CD4-positive, alpha-beta T cell (primary cell): Measurements from ENCODE around the gene FRMD4B. TPM values are rescaled to one million over a fixed set of nuclear protein-coding genes. Genes with fewer than 3 reads are reported as not detected.

Experiments used
- ATAC-seq: fragments of 200-7000 bp; cut with Tn5 transposase; one replicate; pipeline ENCODE4 v1.10.0; 2022; ENCODE audit warnings: mild to moderate bottlenecking; ENCODE audit not compliant: poor library complexity
- CTCF ChIA-PET: fragments of 350-600 bp; sonication (Branson Sonifier 250); formaldehyde crosslinking; loops from one replicate; lab custom pipeline; 2021; ENCODE audit warnings: antibody characterized with exemption, inconsistent platforms; lab: Charles Lee
- POLR2A ChIA-PET: fragments of 350-600 bp; sonication (Branson Sonifier 250); formaldehyde crosslinking; loops from one replicate; lab custom pipeline; 2021; ENCODE audit warnings: antibody characterized with exemption, inconsistent platforms; lab: Charles Lee
- DNase-seq, 14 experiments: peaks; one replicate each; pipeline ENCODE4 v3.0.0-alpha.2; 2013 to 2020; ENCODE audit warnings: mixed read lengths in 2 of 14
- H3K27ac ChIP-seq, 2 donors: one replicate each; pipeline versions ENCODE4 v1.5.1 to v1.7.0; 2013; ENCODE audit warnings: low read length in 2 of 2, low read depth in 1 of 2, mild to moderate bottlenecking in 1 of 2
- H3K27me3 ChIP-seq, 2 experiments: 1 replicate in 1 of 2; 2 replicates in 1 of 2; pipeline versions ENCODE4 v1.6.1 to v1.7.0; 2013; ENCODE audit warnings: low read length in 2 of 2, control low read depth in 1 of 2, mild to moderate bottlenecking in 1 of 2, moderate library complexity in 1 of 2; ENCODE audit not compliant: insufficient read depth in 2 of 2, control insufficient read depth in 1 of 2
- H3K36me3 ChIP-seq: one replicate; pipeline ENCODE4 v1.6.1; 2013; ENCODE audit warnings: low read length, control low read depth; ENCODE audit not compliant: insufficient read depth
- H3K4me1 ChIP-seq: one replicate; pipeline ENCODE4 v1.6.1; 2013; ENCODE audit warnings: low read length, control low read depth; ENCODE audit not compliant: insufficient read depth
- H3K4me3 ChIP-seq: one replicate; pipeline ENCODE4 v1.5.1; 2013; ENCODE audit warnings: mild to moderate bottlenecking, low read length, moderate library complexity
- H3K9me3 ChIP-seq, 2 experiments: 1 replicate in 1 of 2; 2 replicates in 1 of 2; pipeline versions ENCODE4 v1.6.1 to v1.7.0; 2013; ENCODE audit warnings: low read length in 2 of 2, mild to moderate bottlenecking in 2 of 2, control low read depth in 1 of 2, moderate library complexity in 1 of 2; ENCODE audit not compliant: control insufficient read depth in 1 of 2, insufficient read depth in 1 of 2
- H3K27ac Mint-ChIP-seq: one replicate; pipeline ENCODE4 v1.8.0; 2020; ENCODE audit warnings: mixed read lengths
- H3K27me3 Mint-ChIP-seq: one replicate; pipeline ENCODE4 v1.8.0; 2021; ENCODE audit warnings: mixed read lengths
- H3K36me3 Mint-ChIP-seq: one replicate; pipeline ENCODE4 v1.8.0; 2021; ENCODE audit warnings: low read depth, mixed read lengths
- H3K4me1 Mint-ChIP-seq: one replicate; pipeline ENCODE4 v1.8.0; 2021; ENCODE audit warnings: low read depth, mixed read lengths
- H3K4me3 Mint-ChIP-seq: one replicate; pipeline ENCODE4 v1.8.0; 2020; ENCODE audit warnings: mild to moderate bottlenecking, mixed read lengths
- H3K9me3 Mint-ChIP-seq: one replicate; pipeline ENCODE4 v1.8.0; 2020; ENCODE audit warnings: mixed read lengths
- intact Hi-C, 2 experiments: fragments of 100-400 bp; cut with DNase I in 1 of 2; cut with micrococcal nuclease in 1 of 2; formaldehyde crosslinking; loops; one replicate each; pipeline versions ENCODE4 v1.15.1 to v1.9.0; 2023 to 2025; cut with DNase I, micrococcal nuclease
- total RNA-seq, 174 experiments: library from RNA in 2 of 174; stranded (reverse) in 2 of 174; gene quantifications; one replicate each; pipeline ENCODE4 v1.2.3 and lab custom pipeline; 2021 to 2026
- TF ChIP-seq, protein P1 (sequence below): fragments of 200-600 bp; IDR thresholded peaks from one replicate; pipeline ENCODE4 v1.8.0; 2022; ENCODE audit warnings: antibody characterized with exemption, mild to moderate bottlenecking

FRMD4B gene
- total RNA-seq, 2 experiments from 2014 or later: 5.5 to 7.7 TPM

DNA sequence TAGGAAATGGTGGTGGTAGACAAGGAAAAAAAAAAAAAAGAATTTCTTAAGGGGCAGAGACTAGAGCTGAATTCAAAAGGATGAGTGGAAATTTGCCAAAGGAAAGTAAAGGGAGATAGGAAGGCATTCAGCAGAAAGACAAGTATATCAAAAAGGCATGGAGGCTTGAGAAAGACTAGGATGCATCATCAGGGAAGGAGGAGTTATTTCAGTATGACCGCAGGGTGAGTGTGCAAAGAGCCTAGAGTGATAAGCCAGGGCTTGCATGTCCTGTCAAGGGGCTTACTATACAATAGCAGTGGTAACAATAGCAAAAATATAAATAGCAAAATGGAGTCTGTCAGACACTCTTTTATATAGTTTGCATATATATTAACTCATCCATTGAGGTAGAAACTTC lies 112.0 kb downstream of the FRMD4B start:
- DNase-seq (no peak), ATAC-seq (no peak)
- peaks cover 4% of the 10 kb centered on the region for H3K27me3 Mint-ChIP-seq
- no peak overlapping the region for H3K27ac Mint-ChIP-seq
- CTCF ChIA-PET: interaction anchor here (0.6 kb wide), 1 partner anchor 327 kb away, joined by 3 read pairs; no protein-coding TSS in a partner anchor
- Histone ChIP-seq H3K9me3 (no peaks in the 10 kb centered on the region), H3K27ac (no peak overlapping the region), H3K4me3 (no peak overlapping the region), H3K4me1 (no peaks in the 10 kb centered on the region), H3K36me3 (no peaks in the 10 kb centered on the region), H3K27me3 (no peaks in the 10 kb centered on the region)
- intact Hi-C loops: no loop called here
- H3K36me3 Mint-ChIP-seq: no peaks in the 10 kb centered on the region
- H3K4me1 Mint-ChIP-seq: no peaks in the 10 kb centered on the region
- TF ChIP-seq, protein P1, sequence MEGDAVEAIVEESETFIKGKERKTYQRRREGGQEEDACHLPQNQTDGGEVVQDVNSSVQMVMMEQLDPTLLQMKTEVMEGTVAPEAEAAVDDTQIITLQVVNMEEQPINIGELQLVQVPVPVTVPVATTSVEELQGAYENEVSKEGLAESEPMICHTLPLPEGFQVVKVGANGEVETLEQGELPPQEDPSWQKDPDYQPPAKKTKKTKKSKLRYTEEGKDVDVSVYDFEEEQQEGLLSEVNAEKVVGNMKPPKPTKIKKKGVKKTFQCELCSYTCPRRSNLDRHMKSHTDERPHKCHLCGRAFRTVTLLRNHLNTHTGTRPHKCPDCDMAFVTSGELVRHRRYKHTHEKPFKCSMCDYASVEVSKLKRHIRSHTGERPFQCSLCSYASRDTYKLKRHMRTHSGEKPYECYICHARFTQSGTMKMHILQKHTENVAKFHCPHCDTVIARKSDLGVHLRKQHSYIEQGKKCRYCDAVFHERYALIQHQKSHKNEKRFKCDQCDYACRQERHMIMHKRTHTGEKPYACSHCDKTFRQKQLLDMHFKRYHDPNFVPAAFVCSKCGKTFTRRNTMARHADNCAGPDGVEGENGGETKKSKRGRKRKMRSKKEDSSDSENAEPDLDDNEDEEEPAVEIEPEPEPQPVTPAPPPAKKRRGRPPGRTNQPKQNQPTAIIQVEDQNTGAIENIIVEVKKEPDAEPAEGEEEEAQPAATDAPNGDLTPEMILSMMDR: no peak
- H3K4me3 Mint-ChIP-seq: no peak overlapping the region
- H3K9me3 Mint-ChIP-seq: no peaks in the 10 kb centered on the region
- POLR2A ChIA-PET: no interaction called here

DNA sequence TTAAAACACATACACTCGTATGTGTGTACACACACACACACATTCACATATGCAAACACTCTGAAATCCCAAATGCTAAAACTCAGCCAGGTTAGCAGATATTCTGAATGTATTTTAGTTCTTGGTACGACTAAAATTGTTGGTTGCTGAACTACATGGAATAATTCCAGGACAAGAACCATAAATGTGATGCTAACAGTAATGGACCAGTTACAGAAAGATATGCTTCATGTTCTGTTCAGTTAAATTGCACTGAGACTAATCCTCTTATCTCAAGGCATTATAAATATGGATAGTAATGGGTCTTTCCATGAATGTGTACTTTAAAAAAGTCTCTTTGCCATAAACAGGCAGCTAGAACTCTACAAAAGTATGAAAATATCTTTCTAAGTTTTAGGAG lies 113.3 kb downstream of the FRMD4B start:
- no peaks in the 10 kb centered on the region for H3K27me3 ChIP-seq
- ATAC-seq (no peak), DNase-seq (no peak)
- H3K27me3 Mint-ChIP-seq: peaks cover 4% of the 10 kb centered on the region
- TF ChIP-seq, protein P1: no peak
- H3K9me3 ChIP-seq: no peaks in the 10 kb centered on the region
- no peaks in the 10 kb centered on the region for H3K36me3 Mint-ChIP-seq
- H3K4me1 ChIP-seq: no peaks in the 10 kb centered on the region
- H3K4me3 Mint-ChIP-seq: no peak overlapping the region
- intact Hi-C loops: no loop called here
- no peak overlapping the region for H3K27ac ChIP-seq
- H3K4me3 ChIP-seq: no peak overlapping the region
- ChIA-PET CTCF (interaction anchor here (1.2 kb wide), 1 partner anchor 34 kb away, joined by 5 read pairs; no protein-coding TSS in a partner anchor), POLR2A (no interaction called here)
- no peaks in the 10 kb centered on the region for H3K36me3 ChIP-seq
- H3K27ac Mint-ChIP-seq: no peak overlapping the region
- H3K4me1 Mint-ChIP-seq: no peaks in the 10 kb centered on the region
- no peaks in the 10 kb centered on the region for H3K9me3 Mint-ChIP-seq

DNA sequence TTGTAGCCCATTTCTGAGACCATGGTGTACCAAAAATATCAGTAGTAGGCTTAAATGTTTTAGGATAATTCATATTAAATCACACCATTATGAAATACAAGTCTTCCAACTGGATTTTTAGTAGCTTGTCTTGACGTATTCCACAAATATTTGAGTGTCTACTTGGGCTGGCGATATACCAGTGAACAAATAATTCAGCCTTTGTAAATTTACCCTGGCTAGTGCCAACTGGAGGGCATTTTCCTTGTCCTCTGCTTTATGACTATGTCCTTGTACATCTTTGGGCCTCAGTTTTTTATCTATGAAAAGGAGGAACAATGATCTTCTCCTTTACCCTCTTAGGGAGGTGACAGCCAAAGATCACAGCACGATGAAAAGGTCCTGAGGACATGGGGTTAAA lies 114.8 kb downstream of the FRMD4B start:
- no peak overlapping the region for H3K4me3 Mint-ChIP-seq
- TF ChIP-seq, protein P1: no peak
- H3K27ac ChIP-seq: no peak overlapping the region
- H3K9me3 Mint-ChIP-seq: no peaks in the 10 kb centered on the region
- no peak overlapping the region for H3K27ac Mint-ChIP-seq
- no peaks in the 10 kb centered on the region for H3K27me3 ChIP-seq
- no peaks in the 10 kb centered on the region for H3K4me1 ChIP-seq
- no peak overlapping the region for H3K4me3 ChIP-seq
- ChIA-PET CTCF (interaction anchor here (0.6 to 1.0 kb wide), 2 partner anchors 35 to 142 kb away, joined by 3 read pairs; no protein-coding TSS in a partner anchor), POLR2A (no interaction called here)
- ATAC-seq: no peak
- no peaks in the 10 kb centered on the region for H3K36me3 Mint-ChIP-seq
- no peaks in the 10 kb centered on the region for H3K36me3 ChIP-seq
- intact Hi-C loops: no loop called here
- no peaks in the 10 kb centered on the region for H3K27me3 Mint-ChIP-seq
- no peaks in the 10 kb centered on the region for H3K9me3 ChIP-seq
- no peaks in the 10 kb centered on the region for H3K4me1 Mint-ChIP-seq
- DNase-seq: no peak
